Stromal cell of bone marrow (primary cell): Measurements from ENCODE around the gene B3GNT3.
A peak's percentile ranks its signal among the peaks of the same experiment; 100 is the strongest.
"Not testable (repeated sequence)": the region's sequence is repeated elsewhere in the genome, so short reads cannot be mapped to it uniquely, and the experiment has no call there.

Experiments used
- DNase-seq: peaks from one replicate; pipeline ENCODE4 v3.0.0-alpha.2; 2012; ENCODE audit warnings: low read depth

B3GNT3 gene

DNA sequence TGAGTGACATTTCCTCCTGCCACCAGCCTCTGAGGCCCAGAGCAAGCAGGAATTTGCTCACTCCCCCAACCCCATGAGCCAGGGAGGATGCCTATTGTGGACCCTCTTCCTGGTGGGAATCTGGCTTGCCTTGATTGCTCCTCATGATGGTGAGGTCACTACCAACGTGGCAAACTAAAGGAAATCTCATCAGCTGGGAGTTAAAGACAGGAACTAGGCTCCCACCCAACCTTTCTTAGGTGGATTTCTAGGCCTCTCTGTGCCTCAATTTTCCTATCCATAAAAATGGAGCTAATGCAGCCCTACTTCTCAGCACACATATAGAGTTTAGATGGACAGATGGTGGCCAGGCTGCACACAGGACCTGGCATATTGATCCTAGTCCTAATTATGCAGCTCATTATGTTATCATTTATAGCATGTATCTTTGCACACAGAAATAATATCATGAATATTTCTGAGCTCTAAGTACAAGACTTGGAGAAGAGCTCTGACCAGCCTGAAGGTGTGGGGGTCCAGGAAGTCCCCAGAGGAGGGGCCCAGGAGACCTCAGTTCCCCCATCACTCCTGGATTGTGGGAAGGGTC, 2.0 kb downstream of the B3GNT3 start:
- DNase-seq, result no peak

DNA sequence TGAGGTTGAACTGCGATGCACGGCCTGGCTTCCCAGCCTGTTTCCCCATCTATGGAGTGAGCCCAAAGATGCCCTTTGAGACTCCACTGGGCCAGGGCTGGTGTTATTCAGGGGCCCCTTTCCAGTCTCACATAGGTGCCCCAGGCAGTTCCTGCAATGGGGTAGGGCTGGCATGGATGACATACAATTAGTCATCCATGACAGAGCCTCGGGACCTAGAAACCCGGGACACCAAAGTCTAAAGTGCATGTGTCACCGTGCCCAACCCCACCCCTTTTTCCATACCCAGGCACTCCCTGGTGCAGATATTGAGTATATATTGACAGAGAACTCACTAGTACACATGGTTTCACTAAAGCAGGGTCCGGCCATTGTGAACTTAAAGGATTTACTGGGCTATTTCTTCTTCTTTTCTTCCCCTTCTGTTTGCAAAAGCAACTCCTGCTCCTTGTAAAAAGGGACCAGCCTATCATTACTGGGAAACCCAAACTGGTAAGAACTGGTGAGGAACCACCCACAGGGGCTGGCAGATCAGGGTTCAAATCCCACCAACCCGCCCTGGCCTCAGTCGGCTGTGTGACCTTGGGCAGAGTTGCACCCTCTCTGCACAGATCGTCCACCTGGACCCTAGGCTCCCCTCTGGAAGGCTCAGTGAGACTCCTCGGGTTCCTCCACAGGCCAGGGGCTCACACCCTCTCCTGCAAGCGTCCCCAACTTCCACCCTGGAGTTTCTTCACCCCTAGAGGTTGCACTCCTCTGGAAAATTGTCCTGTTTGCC, 2.7 kb downstream of the B3GNT3 start:
- DNase-seq, result peak; percentile 16

GRCh38 chr19:17798599-17798998, 3.7 kb downstream of the B3GNT3 start:
- DNase-seq, result not testable (repeated sequence)

DNA sequence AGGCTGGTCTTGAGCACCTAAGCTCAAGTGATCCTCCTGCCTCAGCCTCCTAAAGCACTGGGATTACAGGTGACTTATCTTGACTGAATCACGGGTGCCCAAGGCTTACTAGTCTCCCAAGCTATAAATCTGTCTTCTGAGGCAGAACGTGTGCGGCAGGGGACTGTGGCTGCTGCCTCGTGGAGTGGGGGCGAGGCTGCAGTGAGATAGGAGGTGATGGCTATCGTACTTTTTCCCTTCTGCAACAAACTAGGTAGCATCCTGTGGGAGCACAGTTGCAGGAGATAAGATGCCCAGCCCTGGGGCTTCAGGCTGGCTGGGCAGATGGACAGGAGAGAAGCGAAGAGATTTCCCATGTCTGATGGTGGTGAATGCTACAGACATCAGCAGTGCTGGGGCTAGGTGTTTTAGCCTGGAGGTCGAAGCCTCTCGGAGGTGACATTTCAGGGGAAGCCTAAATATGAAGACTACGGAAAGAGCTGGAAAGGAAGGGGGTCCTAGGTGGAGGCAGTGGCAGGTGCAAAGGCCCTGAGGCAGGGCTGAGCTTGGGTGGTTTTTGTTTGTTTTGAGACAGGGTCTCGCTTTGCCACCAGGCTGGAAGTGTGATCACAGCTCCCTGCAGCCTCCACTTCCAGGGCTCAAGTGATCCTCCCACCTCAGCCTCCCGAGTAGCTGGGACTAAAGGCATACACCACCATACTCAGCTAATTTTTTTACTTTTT, 7.4 kb downstream of the B3GNT3 start:
- DNase-seq, result no peak

- DNase-seq, result no peak
These were observed 8.4 kb downstream of the B3GNT3 start for GRCh38 chr19:17803264-17803896.

- DNase-seq, result no peak
These were observed 10.5 kb downstream of the B3GNT3 start for GRCh38 chr19:17805427-17805826.

DNA sequence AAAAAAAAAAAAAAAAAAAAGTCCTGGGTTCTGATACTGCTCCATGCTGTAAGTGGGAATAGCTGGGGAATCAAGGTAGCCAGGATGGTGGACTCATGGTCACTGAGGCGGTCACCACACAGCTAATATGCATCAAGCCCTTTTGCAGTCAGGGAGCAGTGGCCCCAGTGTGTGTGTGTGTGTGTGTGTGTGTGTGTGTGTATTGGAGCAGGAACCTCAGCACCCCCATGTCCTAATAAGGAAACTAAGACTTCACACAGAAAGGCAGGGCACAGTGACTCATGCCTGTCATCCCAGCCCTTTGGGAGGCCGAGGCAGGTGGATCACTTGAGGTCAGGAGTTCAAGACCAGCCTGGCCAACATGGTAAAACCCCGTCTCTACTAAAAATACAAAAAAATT, 12.0 kb downstream of the B3GNT3 start:
- DNase-seq, result no peak

DNA sequence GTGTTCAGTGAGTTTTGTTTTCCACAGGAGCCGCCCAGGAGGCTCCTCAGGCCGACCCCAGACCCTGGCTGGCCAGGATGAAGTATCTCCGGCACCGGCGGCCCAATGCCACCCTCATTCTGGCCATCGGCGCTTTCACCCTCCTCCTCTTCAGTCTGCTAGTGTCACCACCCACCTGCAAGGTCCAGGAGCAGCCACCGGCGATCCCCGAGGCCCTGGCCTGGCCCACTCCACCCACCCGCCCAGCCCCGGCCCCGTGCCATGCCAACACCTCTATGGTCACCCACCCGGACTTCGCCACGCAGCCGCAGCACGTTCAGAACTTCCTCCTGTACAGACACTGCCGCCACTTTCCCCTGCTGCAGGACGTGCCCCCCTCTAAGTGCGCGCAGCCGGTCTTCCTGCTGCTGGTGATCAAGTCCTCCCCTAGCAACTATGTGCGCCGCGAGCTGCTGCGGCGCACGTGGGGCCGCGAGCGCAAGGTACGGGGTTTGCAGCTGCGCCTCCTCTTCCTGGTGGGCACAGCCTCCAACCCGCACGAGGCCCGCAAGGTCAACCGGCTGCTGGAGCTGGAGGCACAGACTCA, 12.9 kb downstream of the B3GNT3 start:
- no peak for DNase-seq

DNA sequence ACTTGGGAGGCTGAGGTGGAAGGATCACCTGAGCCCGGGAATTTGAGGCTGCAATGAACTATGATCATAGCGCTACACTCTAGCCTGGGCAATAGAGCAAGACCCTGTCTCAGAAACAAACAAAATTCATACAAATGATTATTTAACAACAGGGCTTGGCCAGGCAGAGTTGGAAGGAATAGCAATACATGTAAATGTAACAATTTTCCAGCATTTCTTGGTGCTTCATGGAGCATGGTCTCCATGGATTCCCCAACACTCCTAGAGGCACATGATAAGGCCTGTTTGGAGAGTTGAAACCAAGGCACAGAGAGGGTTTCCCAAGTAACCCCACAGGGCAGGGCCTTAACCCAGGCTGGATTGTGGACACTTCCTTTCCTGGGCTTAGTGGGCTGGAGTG, 16.2 kb downstream of the B3GNT3 start:
- no peak for DNase-seq

- no peak for DNase-seq
These were observed 16.7 kb downstream of the B3GNT3 start for GRCh38 chr19:17811681-17812080.

DNA sequence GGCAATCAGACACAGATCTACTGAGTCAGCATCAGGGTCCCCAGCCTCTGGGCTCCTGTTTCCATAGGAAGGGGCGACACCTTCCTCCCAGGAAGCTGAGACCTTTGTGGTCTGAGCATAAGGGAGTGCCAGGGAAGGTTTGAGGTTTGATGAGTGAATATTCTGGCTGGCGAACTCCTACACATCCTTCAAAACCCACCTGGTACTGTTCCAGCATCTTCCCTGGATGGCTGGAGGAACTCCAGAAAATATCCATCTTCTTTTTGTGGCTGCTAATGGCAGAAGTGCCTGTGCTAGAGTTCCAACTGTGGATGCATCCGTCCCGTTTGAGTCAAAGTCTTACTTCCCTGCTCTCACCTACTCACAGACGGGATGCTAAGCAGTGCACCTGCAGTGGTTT, 17.2 kb downstream of the B3GNT3 start:
- no peak for DNase-seq

GRCh38 chr19:17817668-17818363, 22.9 kb downstream of the B3GNT3 start:
- no peak for DNase-seq

- DNase-seq, result no peak
These were observed 26.3 kb downstream of the B3GNT3 start, which contains the start of gene INSL3 for GRCh38 chr19:17821190-17821589. Gene INSL3 (minus strand): TSS chr19:17821519. CDS start chr19:17821506, 13 bp downstream.

DNA sequence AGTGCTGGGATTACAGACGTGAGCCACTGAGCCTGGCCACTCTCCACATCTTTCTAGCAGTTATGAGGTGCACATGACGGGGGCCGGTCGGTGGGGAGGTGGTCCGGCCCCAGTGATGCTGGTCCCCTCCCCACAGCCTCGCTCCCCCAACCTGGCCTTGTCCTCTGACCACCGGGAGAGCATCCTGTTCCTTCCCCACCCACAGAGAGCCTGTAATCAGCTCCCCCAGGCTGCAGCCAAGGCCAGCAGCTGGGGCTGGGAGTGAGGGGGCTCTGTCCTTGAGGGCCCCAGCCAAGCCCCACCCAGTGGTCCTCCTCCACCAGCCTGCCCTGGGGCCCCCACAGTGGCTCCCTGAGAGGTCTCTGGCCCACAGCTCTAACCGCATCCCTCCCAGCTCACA, 29.4 kb downstream of the B3GNT3 start:
- no peak for DNase-seq

- no peak for DNase-seq
These were observed 31.6 kb downstream of the B3GNT3 start for GRCh38 chr19:17826508-17827056.

DNA sequence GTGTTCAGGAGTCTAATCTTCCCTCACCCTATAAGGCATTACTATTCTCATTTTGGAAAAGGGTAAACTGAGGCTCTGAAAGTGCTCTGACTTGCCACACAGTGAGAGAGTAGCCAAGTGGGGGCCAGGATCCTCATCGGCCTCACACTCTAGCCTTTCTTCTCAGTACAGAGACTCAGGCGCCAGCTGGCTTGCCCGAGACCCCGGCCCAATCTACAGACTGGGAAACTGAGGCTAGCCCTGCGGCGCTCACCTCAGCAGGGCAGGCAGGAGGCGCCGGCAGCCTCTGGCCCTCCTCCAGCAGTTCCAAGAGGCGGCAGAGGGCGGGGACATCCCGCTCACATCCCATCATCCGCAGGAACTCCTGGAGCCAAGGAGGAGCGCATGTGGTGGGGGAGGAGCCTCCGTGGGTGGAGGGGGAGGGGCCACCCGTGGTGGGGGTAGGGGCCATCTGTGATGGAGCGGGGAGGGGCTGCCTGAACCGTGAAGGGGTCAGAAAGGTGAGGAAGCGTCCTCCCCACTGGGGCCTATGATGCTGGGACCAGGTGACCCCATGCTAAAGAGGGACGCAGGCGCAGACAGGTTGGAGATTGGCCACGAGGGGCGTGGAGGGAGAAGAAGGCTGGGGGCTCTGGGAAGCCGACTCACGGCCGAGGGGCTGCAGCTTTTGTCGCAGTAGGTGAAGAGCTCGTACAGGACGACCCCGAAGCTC, 35.1 kb downstream of the B3GNT3 start:
- DNase-seq, result no peak

DNA sequence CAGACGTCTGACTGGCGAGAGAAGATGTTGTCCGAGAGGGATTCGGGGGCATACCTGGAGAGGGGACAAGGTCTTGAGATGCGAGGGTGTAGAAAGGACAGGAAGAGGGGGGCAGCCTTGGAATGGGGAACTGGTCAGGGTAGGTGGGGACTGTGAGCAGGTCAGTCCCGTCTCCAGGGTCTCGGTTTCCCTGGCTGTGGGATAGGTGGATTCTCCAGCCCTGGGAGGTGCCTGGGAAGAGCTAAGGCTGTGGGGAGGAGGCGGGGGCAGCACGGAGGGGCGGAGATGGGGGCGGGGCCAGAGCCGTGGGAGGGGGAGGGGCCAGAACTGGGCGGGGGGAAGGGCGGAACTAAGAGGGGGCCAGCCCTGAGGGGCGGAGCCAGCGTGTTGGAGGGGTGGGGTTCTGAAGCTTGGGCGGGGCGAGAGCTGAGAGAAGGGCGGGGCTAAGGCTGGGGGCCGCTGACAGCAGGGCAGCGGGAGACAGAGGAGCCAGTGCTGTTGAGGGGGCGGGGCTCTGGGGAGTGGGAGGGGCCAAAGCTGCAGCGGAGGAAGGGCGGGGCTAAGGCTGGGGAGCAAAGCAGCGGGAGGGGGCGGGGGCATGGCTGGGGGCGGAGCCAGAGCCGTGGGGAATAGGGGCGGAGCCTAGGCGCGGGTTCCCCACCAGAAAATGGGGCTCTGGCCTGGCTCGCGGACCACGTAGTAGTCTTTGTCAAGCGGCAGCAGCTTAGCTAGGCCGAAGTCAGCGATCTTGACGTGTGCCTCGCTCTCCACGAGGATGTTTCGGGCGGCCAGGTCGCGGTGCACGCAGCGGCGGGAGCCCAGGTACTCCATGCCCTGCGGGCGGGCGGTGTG, 35.9 kb downstream of the B3GNT3 start:
- DNase-seq, result no peak

- no peak for DNase-seq
These were observed 36.5 kb downstream of the B3GNT3 start for GRCh38 chr19:17831419-17831888.

DNA sequence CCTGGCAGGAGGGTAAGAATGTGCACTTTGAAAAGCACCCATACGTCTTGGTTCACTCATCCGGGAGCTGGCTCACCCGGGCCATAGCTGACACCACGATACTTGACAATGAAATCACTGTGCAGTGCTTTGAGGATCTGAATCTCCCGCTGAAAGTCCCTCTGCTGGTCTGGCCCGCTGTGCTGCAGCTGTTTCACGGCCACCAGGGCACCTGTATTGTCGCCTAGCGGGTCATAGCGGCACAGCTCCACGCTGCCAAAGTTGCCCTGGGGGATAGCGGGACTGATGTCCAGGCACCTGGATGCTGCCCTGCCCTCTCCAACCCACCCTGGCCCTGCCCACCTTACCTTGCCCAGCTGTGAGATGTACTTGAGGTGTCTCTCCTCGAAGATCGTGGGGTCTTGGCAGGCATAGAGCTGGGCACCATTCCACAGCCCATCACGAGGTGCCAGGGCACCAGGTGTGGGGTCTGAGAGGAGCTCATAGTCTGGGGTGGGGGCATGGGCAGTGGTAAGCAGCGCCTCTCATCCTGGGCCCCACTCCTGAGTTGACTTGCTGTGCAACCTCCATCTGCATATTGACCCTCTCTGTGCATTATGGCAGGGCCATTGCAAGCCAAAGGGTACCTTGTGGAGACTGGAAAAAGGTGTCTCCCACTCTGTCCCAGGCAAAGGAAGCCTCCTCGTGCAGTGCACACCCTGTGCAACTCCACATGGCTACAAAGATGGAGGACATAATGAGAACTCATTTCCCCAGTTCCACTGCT, 37.7 kb downstream of the B3GNT3 start:
- no peak for DNase-seq
